Measurements from ENCODE around the gene FKBP8.
A peak's percentile ranks its signal among the peaks of the same experiment; 100 is the strongest.

The FKBP8 gene

DNA sequence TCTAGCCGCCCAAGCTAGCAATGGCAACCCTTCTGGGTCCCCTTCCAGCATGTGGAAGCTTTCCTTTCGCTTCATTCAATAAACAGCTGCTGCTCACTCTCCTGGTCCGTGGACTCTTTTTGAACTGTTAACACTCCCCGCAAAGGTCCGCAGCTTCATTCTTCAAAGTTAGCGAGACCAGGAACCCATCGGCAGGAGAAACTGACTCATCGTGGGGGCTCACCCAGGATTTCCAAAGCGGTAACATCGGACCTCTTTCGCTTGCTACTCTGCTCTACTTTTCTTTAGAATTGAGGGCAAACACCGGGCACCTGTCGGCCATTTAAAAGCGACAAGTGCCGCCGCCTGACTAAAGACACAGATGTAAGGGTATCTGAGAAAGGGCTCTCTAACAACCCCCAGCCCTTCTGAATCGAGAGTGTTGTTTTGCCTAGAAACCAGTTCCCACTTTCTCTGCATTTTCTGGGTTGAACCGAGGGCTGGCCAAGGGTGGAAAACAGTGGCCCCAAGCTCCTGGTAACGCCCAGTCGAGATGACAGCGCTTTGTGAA lies 34.1 kb upstream of the FKBP8 start:
- Histone ChIP-seq H3K36me3 (ENCODE audit: control insufficient read depth, insufficient read depth, low read length) (peaks cover 33% of the 10 kb centered on the region), H3K4me3 (replicated peaks; ENCODE audit: low read depth, low read length) (no peak overlapping the region), H3K27me3 (replicated peaks; ENCODE audit: control insufficient read depth, insufficient read depth, low read length) (no peaks in the 10 kb centered on the region)
- no peak for DNase-seq (ENCODE audit: extremely low read depth, insufficient read length)
- TF ChIP-seq, protein P1, sequence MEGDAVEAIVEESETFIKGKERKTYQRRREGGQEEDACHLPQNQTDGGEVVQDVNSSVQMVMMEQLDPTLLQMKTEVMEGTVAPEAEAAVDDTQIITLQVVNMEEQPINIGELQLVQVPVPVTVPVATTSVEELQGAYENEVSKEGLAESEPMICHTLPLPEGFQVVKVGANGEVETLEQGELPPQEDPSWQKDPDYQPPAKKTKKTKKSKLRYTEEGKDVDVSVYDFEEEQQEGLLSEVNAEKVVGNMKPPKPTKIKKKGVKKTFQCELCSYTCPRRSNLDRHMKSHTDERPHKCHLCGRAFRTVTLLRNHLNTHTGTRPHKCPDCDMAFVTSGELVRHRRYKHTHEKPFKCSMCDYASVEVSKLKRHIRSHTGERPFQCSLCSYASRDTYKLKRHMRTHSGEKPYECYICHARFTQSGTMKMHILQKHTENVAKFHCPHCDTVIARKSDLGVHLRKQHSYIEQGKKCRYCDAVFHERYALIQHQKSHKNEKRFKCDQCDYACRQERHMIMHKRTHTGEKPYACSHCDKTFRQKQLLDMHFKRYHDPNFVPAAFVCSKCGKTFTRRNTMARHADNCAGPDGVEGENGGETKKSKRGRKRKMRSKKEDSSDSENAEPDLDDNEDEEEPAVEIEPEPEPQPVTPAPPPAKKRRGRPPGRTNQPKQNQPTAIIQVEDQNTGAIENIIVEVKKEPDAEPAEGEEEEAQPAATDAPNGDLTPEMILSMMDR (IDR thresholded peaks at IDR 0.05; ENCODE audit: insufficient read depth, low read length, poor library complexity, severe bottlenecking) = no peak

DNA sequence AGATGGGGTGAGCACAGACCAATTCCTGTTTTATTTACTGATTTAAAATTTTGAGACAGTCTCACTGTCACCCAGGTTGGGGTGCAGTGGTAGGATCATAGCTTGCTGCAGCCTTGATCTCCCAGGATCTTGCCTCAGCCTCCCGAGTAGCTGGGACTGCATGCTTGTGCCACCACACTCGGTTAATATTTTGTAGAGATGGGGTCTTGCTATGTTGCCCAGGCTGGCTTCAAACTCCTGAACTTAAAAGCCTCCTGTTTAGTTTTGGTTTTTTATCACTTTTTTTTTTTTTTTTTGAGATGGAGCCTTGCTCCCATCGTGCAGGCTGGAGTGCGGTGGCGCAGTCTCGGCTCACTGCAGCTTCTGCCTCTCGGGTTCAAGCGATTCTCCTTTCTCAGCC lies 33.0 kb upstream of the FKBP8 start:
- TF ChIP-seq, protein P1 (IDR thresholded peaks at IDR 0.05; ENCODE audit: insufficient read depth, low read length, poor library complexity, severe bottlenecking) = no peak
- Histone ChIP-seq H3K27me3 (replicated peaks; ENCODE audit: control insufficient read depth, insufficient read depth, low read length) (no peaks in the 10 kb centered on the region), H3K36me3 (ENCODE audit: control insufficient read depth, insufficient read depth, low read length) (peaks cover 33% of the 10 kb centered on the region), H3K4me3 (replicated peaks; ENCODE audit: low read depth, low read length) (no peak overlapping the region)
- DNase-seq (ENCODE audit: extremely low read depth, insufficient read length) = no peak

DNA sequence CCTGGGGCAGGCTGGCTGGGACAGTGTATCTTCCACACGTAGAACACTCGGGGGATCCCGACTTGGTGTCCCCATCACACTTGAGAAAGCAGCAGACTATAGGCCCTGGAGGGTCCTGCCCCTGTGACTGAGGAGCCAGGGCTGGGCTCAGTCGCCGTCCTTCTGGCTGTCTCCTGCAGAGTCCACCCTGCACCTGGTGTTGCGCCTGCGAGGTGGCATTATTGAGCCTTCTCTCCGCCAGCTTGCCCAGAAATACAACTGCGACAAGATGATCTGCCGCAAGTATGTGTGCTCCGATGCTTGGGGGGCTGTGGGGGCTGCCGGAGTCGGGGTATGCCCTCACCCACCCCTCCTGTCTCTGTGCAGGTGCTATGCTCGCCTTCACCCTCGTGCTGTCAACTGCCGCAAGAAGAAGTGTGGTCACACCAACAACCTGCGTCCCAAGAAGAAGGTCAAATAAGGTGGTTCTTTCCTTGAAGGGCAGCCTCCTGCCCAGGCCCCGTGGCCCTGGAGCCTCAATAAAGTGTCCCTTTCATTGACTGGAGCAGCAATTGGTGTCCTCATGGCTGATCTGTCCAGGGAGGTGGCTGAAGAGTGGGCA lies 31.4 kb upstream of the FKBP8 start:
- H3K4me3 ChIP-seq (replicated peaks; ENCODE audit: low read depth, low read length) = no peak overlapping the region
- no peak for DNase-seq (ENCODE audit: extremely low read depth, insufficient read length)
- peaks cover 33% of the 10 kb centered on the region for H3K36me3 ChIP-seq (ENCODE audit: control insufficient read depth, insufficient read depth, low read length)
- TF ChIP-seq, protein P1 (IDR thresholded peaks at IDR 0.05; ENCODE audit: insufficient read depth, low read length, poor library complexity, severe bottlenecking) = no peak
- H3K27me3 ChIP-seq (replicated peaks; ENCODE audit: control insufficient read depth, insufficient read depth, low read length) = no peaks in the 10 kb centered on the region

DNA sequence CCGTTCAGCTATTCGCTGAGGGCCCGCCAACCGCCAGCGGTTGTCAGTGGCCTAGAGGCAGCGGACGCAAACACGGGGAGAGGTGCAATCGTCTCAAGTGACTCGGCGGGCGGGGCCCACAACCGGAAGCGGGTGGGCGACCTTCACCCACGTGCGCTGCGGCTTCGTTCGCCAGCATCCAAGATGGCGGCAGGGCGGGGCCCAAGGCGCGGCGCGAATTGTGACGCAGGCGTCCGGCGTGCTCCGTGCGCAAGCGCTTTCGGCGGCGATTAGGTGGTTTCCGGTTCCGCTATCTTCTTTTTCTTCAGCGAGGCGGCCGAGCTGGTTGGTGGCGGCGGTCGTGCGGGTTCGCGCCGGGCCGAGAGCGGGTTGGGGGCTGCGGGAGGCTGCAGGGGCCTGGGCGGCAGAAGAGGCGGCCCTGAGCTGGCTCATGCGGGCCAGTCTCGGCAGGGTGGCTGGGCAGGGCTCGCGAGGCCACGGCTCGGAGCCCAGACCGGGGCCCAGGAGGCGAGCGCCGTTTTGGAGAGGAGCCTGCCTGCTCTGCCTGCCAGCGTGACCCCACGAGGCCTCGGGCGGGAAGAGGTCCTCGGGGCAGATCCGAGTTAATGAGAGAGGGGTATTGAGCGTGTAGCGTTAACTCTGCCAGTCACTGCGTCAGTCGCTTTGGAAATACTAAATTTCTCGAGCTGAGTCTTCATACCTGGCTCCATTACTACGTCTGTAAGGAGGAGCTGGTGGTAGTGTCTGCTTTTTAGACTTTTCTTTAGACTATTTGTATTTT lies 28.4 kb upstream of the FKBP8 start, which contains the start of gene UBA52:
Gene UBA52 (plus strand): TSS at position 294 of the 781 bp plus-strand sequence. CDS start 1,444 bp downstream, outside the sequence.
- H3K4me3 ChIP-seq (replicated peaks; ENCODE audit: low read depth, low read length) = peak within 1 kb of the TSS; percentile 99
- DNase-seq (ENCODE audit: extremely low read depth, insufficient read length) = peak; percentile 99
- H3K27me3 ChIP-seq (replicated peaks; ENCODE audit: control insufficient read depth, insufficient read depth, low read length) = no peaks in the 10 kb centered on the region
- H3K36me3 ChIP-seq (ENCODE audit: control insufficient read depth, insufficient read depth, low read length) = peaks cover 41% of the 10 kb centered on the region
- TF ChIP-seq, protein P1 (IDR thresholded peaks at IDR 0.05; ENCODE audit: insufficient read depth, low read length, poor library complexity, severe bottlenecking) = no peak

DNA sequence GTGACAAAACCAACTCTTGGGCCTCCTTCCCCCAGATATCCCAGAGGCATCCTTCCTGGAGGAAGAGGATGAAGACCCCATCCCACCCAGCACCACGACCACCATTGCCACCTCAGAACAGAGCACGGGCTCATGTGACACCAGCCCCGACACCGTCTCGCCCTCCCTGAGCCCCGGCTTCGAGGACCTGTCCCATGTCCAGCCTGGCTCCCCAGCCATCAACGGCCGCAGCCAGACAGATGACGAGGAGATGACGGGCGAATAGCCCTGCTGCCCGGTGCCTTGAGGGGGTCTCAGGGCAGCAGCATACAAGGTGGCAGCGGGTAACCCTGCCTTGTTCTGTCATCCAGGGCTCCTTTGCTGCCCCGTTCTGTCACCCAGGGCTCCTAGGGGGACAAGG lies 25.0 kb upstream of the FKBP8 start:
- DNase-seq (ENCODE audit: extremely low read depth, insufficient read length) = no peak
- peaks cover 24% of the 10 kb centered on the region for H3K36me3 ChIP-seq (ENCODE audit: control insufficient read depth, insufficient read depth, low read length)
- H3K27me3 ChIP-seq (replicated peaks; ENCODE audit: control insufficient read depth, insufficient read depth, low read length) = no peaks in the 10 kb centered on the region
- TF ChIP-seq, protein P1 (IDR thresholded peaks at IDR 0.05; ENCODE audit: insufficient read depth, low read length, poor library complexity, severe bottlenecking) = no peak
- H3K4me3 ChIP-seq (replicated peaks; ENCODE audit: low read depth, low read length) = no peak overlapping the region
